ENCODE results near the gene CHML. TPM values are rescaled to one million over a fixed set of nuclear protein-coding genes. Genes with fewer than 3 reads are reported as not detected.
A peak's percentile ranks its signal among the peaks of the same experiment; 100 is the strongest.

Gene CHML
- total and polyA plus RNA-seq, 2 experiments from 2014 or later, result 19.9 to 66.8 TPM

GRCh38 chr1:241639623-241640148, 483 bp downstream of the CHML start:
- H3K36me3 ChIP-seq (ENCODE audit: insufficient read depth), result peaks cover 8% of the 10 kb centered on the region; the same call in 1 of the 2 replicates
- no peak overlapping the region for H2AFZ ChIP-seq
- no peaks in the 10 kb centered on the region for H3F3A ChIP-seq (replicated peaks; ENCODE audit: low read depth)
- peaks cover 24% of the 10 kb centered on the region for H3K4me1 Mint-ChIP-seq
- peaks cover 48% of the 10 kb centered on the region for H3K79me2 ChIP-seq (replicated peaks; ENCODE audit: insufficient read depth)
- peaks cover 31% of the 10 kb centered on the region for H3K36me3 Mint-ChIP-seq (ENCODE audit: low read depth)
- H3K4me1 ChIP-seq (ENCODE audit: insufficient read depth), result peaks cover 9% of the 10 kb centered on the region
- TF ChIP-seq POLR2AphosphoS5 (IDR thresholded peaks at IDR 0.05; ENCODE audit: low read depth), result no peak
- peak; percentile 65 for DNase-seq (ENCODE audit: low spot score)
- H3K4me3 ChIP-seq, result peak overlapping the region; percentile 79
- peaks cover 5% of the 10 kb centered on the region for H4K20me1 ChIP-seq (replicated peaks; ENCODE audit: insufficient read depth)
- peak overlapping the region; percentile 78 for H3K4me3 Mint-ChIP-seq
- peak overlapping the region; percentile 83 for H3K4me2 ChIP-seq
- H3K27me3 Mint-ChIP-seq (ENCODE audit: insufficient read depth, low read depth, poor library complexity), result peaks cover 7% of the 10 kb centered on the region
- peak overlapping the region; percentile 83; the same call in 1 of the 2 replicates for H3K27ac ChIP-seq (ENCODE audit: low read depth)
- peak overlapping the region; percentile 94 for H3K27ac Mint-ChIP-seq
- H3K9me3 Mint-ChIP-seq, result peaks cover 23% of the 10 kb centered on the region
- peak; percentile 63 for ATAC-seq
- no peaks in the 10 kb centered on the region for H3K9me2 ChIP-seq (ENCODE audit: insufficient read depth)
- H3K27me3 ChIP-seq (ENCODE audit: insufficient read depth), result no peaks in the 10 kb centered on the region

DNA sequence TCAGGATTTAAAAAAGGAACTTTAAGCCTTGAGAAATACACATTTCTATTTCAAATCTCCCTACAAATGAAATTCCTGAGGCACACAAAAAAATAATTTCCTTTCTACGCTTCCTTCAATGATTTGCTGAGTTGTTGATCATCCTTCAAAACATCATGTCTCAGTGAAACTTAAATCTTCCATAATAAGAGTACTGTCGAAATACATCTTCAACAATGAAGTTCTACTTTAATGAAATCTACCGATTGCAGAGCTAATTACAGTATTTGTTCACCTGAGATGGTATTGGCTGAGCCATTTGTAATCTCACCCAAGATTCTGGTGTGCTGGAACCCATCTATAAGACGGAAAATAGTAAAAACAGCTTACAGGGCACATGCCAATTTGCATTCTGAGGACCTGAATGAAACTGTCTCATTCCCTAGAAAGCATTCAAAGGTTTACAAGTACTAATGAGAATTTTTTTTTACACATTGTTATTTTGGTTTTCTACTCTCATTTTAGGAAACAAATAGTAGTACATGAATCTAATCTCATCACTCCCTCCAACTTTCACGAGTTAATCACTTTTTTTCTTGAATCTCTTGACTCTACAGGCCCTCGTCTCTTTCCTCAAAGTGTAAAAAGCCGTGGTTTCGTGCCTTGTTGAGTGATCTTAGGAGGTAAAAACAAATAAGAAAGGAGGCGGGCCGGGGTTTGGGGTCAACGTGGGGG, 1.1 kb downstream of the CHML start:
- Mint-ChIP-seq H3K4me3 (peak overlapping the region; percentile 78), H3K27ac (peak overlapping the region; percentile 94), H3K36me3 (ENCODE audit: low read depth) (peaks cover 37% of the 10 kb centered on the region), H3K9me3 (peaks cover 23% of the 10 kb centered on the region), H3K4me1 (peaks cover 24% of the 10 kb centered on the region; the same call in 2 of the 3 replicates), H3K27me3 (ENCODE audit: insufficient read depth, low read depth, poor library complexity) (peaks cover 7% of the 10 kb centered on the region)
- Histone ChIP-seq H3K4me1 (ENCODE audit: insufficient read depth) (peaks cover 9% of the 10 kb centered on the region), H3K4me3 (peak overlapping the region; percentile 79), H3K9me2 (ENCODE audit: insufficient read depth) (no peaks in the 10 kb centered on the region), H2AFZ (no peak overlapping the region), H4K20me1 (replicated peaks; ENCODE audit: insufficient read depth) (peaks cover 5% of the 10 kb centered on the region), H3K27me3 (ENCODE audit: insufficient read depth) (no peaks in the 10 kb centered on the region), H3K79me2 (replicated peaks; ENCODE audit: insufficient read depth) (peaks cover 55% of the 10 kb centered on the region), H3K4me2 (peak overlapping the region; percentile 76), H3F3A (replicated peaks; ENCODE audit: low read depth) (no peaks in the 10 kb centered on the region), H3K27ac (ENCODE audit: low read depth) (0 out of 2 replicates have a peak overlapping the region, but pooled peaks have one; percentile 63), H3K36me3 (ENCODE audit: insufficient read depth) (peaks cover 9% of the 10 kb centered on the region; the same call in 1 of the 2 replicates)
- TF ChIP-seq CTCF (conservative IDR thresholded peaks at IDR 0.05; ENCODE audit: low read depth in 2 of 2) (no peak), STAT1 (IDR thresholded peaks at IDR 0.05; ENCODE audit: unreplicated experiment) (no peak), ZNF331 (CRISPR knock-in tag; IDR thresholded peaks at IDR 0.05; ENCODE audit: low read depth) (no peak), POLR2AphosphoS5 (IDR thresholded peaks at IDR 0.05; ENCODE audit: low read depth) (no peak), JUNB (IDR thresholded peaks at IDR 0.05; ENCODE audit: unreplicated experiment) (no peak)
- ATAC-seq (no peak), DNase-seq (ENCODE audit: low spot score) (no peak)

DNA sequence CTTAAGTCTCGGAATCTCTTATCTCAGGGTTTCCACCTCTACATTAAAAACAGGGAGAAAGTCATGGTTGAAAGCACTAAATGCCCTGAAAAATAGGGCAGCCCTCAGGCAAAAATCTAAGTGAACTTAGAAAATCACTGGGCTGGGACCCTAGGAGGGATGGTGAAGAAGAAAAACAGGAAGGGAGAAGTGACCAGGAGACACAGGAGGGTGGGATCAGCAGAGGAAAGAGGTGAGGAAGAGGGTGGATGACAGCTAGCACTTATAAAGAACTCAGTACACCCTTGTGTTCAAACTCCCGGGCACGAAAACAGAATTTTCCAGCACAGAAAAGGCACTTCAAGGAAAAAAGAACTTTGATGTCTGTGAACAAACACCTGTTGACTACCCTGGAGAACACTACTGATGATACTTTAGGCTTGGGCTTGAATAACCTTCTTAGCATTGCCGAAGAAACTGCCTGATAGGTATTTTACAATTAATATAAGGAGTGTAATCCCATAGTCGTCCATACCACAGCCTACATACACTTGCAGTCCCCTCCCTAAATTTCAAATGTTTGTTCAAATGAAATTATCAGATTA, 2.0 kb downstream of the CHML start:
- no peak for DNase-seq (ENCODE audit: low spot score)
- H3K4me1 ChIP-seq (ENCODE audit: insufficient read depth), result peaks cover 12% of the 10 kb centered on the region
- H3K27ac ChIP-seq (ENCODE audit: low read depth), result no peak overlapping the region
- H4K20me1 ChIP-seq (replicated peaks; ENCODE audit: insufficient read depth), result peaks cover 12% of the 10 kb centered on the region
- H3K36me3 ChIP-seq (ENCODE audit: insufficient read depth), result peaks cover 9% of the 10 kb centered on the region; the same call in 1 of the 2 replicates
- peak overlapping the region; percentile 76 for H3K4me2 ChIP-seq
- peaks cover 7% of the 10 kb centered on the region for H3K27me3 Mint-ChIP-seq (ENCODE audit: insufficient read depth, low read depth, poor library complexity)
- peaks cover 22% of the 10 kb centered on the region for H3K9me3 Mint-ChIP-seq
- ATAC-seq, result no peak
- no peaks in the 10 kb centered on the region for H3K9me2 ChIP-seq (ENCODE audit: insufficient read depth)
- peak overlapping the region; percentile 78 for H3K4me3 Mint-ChIP-seq
- H3K4me1 Mint-ChIP-seq, result peaks cover 26% of the 10 kb centered on the region; the same call in 2 of the 3 replicates
- peaks cover 63% of the 10 kb centered on the region for H3K79me2 ChIP-seq (replicated peaks; ENCODE audit: insufficient read depth)
- H3K27ac Mint-ChIP-seq, result no peak overlapping the region; the same call in 1 of the 2 replicates
- H2AFZ ChIP-seq, result no peak overlapping the region
- peaks cover 41% of the 10 kb centered on the region for H3K36me3 Mint-ChIP-seq (ENCODE audit: low read depth)
- no peaks in the 10 kb centered on the region for H3K27me3 ChIP-seq (ENCODE audit: insufficient read depth)
- peak overlapping the region; percentile 79 for H3K4me3 ChIP-seq
- H3F3A ChIP-seq (replicated peaks; ENCODE audit: low read depth), result no peaks in the 10 kb centered on the region
- TF ChIP-seq ZNF114 (CRISPR knock-in tag; IDR thresholded peaks at IDR 0.05) (no peak), POLR2AphosphoS5 (IDR thresholded peaks at IDR 0.05; ENCODE audit: low read depth) (no peak), STAT1 (IDR thresholded peaks at IDR 0.05; ENCODE audit: unreplicated experiment) (no peak)

Measured in GM23338 (cell line).